ENCODE results near the gene CLEC12A. TPM values are rescaled to one million over a fixed set of nuclear protein-coding genes. Genes with fewer than 3 reads are reported as not detected.

CLEC12A gene
- total RNA-seq, 1 donor from 2014 or later = 2.3 TPM

DNA sequence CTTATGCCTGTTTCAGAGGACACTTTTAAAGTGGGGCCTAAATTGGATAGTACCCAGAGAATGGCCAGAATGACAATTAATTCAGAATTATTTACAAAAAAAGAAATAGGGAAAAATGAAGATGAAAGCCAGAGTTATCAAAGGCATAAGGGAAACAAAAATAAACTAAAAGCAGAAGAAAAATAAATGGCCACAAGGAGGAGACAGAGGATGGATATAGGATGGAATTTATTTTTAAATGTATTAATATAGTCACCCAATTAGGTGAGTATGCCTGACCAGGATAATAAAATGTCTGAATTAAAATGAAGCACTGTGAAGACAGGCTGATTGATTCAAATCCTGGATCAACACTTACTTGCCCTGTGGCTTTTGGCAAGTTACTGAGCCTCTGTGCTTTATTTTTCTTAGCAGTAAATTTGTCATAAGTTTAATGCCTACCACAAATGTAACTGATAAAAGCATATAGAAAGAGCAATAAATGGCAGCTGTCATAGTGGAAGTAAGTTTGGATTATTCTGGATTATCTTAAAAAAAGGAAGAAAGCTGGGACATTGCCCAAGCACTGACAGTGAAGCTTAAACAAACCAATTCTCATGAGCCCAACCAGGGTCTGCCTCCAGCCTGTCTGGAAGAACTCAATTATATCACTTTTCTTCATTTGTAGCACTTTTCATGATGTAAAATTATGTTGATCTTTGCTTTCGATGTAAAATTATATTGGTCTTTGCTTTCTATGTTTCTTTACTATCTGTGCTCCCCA is 62.8 kb downstream of the CLEC12A start:
- no peak for DNase-seq (ENCODE audit: low spot score)

Other genes with a start within 250 kb of the CLEC12A start
- gene CLECL1, start 238.3 kb upstream of the CLEC12A start, total RNA-seq = 0.91 TPM
- gene CD69, start 210.5 kb upstream of the CLEC12A start, total RNA-seq = 10.7 TPM
- 0.42 TPM for gene KLRF1, start 143.9 kb upstream of the CLEC12A start, total RNA-seq
- 8.7 TPM for gene CLEC2B, start 102.1 kb upstream of the CLEC12A start, total RNA-seq
- gene KLRF2, start 89.9 kb upstream of the CLEC12A start, total RNA-seq = not detected
- gene CLEC2A, start 39.0 kb upstream of the CLEC12A start, total RNA-seq = not detected
- not detected for gene CLEC1B, start 27.7 kb downstream of the CLEC12A start, total RNA-seq
- gene CLEC12B, start 39.2 kb downstream of the CLEC12A start, total RNA-seq = not detected
- gene CLEC9A, start 59.3 kb downstream of the CLEC12A start, total RNA-seq = 0.57 TPM
- gene CLEC1A, start 127.6 kb downstream of the CLEC12A start, total RNA-seq = 5.4 TPM
- gene CLEC7A, start 158.8 kb downstream of the CLEC12A start, total RNA-seq = 9.0 TPM
- 3.4 TPM for gene OLR1, start 200.7 kb downstream of the CLEC12A start, total RNA-seq
- gene TMEM52B, start 207.6 kb downstream of the CLEC12A start, total RNA-seq = 0.18 TPM
- 58.3 TPM for gene GABARAPL1, start 241.5 kb downstream of the CLEC12A start, total RNA-seq

Measured in ureter (tissue), 1 donor.